Ecto neural progenitor cell (in vitro differentiated cells): ENCODE measurements around the gene DMPK.
A peak's percentile ranks its signal among the peaks of the same experiment; 100 is the strongest.
"Not testable (repeated sequence)": the region's sequence is repeated elsewhere in the genome, so short reads cannot be mapped to it uniquely, and the experiment has no call there.

ENCODE experiments used
- DNase-seq: peaks from one replicate; pipeline ENCODE4 v3.0.0-alpha.2; 2018; ENCODE audit warnings: low spot score

The DMPK gene

GRCh38 chr19:45815481-45816216, 33.4 kb upstream of the DMPK start:
- peak; percentile 80 for DNase-seq

DNA sequence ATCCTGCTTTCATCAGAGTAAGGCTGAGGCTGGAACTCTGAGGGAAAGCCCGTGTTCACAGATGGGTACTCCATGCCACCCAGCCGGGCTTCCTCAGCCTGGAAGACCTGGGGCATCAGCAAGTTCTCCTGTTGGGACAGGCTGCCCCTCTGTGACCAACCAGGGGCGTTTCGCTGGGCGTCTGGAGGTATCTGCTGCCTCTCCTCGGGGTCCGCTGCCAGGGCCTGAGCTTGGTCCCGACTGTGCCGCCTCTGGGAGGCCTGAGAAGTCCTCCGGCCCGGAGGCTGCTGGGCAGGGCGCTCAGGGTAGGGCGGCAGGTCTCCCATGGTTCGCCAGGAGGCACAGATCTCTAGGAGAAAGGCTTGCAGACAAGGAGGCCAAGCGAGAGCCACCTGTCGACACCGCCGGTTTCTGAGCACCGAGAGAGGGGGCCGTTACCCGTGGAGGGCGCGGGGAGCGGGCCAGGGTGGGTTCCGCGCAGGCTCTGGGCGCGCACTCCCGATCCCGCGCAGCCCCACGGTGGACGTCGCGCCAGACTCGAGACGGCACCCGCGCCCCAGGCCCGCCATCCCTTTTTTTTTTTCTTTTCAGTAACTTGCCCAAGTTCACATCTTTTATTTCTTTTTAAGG, 32.7 kb upstream of the DMPK start, which contains the start of gene RSPH6A:
Gene RSPH6A, minus strand, starts transcription at position 458 of the 630 bp plus-strand sequence. Its CDS starts 132 bp downstream, at position 326.
- peak; percentile 52 for DNase-seq

- DNase-seq, result no peak
Observed at GRCh38 chr19:45814166-45814780, 32.0 kb upstream of the DMPK start.

DNA sequence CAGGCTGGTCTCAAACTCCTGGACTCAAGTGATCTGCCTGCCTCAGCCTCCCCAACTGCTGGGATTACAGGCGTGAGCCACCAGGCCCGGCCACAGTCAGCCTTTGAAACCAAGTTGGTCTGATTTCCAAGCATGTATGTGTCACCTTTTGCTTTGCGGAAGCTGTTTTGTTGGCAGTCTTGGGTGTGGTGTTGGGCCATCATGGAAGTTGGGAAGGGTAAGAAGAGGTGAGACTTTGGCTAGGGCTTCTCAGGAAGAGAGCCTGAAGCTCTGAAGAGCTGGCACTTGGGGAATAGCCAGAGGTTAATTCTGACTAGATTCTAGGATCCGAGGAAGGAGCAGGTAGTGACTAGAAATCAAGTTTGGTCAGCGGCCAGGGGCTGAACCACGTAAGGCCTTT, 30.0 kb upstream of the DMPK start:
- no peak for DNase-seq

GRCh38 chr19:45809643-45810159, 27.4 kb upstream of the DMPK start:
- no peak for DNase-seq

- no peak for DNase-seq
Observed at GRCh38 chr19:45805719-45806118, 23.4 kb upstream of the DMPK start.

GRCh38 chr19:45804959-45805230, 22.6 kb upstream of the DMPK start:
- no peak for DNase-seq

DNA sequence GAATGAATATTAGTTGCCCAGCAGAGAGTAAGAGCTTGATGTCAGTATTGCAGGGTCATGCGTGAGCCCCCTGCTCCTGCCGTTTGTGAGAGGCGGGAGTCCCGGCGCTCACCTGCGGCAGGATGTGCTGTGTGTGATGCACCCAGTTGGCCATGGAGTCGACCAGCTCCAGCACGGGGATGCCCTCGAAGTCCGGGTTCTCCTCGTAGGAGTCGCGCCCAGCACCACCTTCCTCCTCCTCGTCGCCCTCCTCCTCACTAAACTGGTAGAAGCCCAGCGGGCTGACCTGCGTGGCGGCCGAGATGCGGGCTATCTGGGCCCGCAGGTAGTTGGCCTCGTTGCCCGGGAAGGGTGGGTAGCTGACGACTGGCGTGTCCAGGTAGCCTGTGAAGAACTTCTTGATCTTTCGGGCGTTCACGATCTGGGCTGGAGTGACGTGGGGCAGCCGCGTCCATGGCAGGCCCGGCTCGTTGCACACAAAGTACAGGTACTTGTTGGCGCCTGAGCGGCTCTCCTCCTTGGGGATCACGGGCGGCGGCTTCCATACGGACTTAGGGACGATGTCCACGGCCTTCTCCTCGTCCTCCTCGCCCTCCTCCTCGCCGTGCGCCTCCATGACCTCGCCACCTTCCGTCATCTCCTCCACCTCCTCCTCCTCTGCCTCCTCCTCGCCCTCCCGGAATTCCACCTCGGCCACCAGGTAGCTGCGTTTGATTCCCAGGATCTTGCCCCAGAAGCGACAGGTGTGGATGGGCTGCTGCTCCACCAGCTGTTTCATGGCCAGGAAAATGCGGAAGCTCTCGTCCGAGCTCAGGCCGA, 22.1 kb upstream of the DMPK start:
- no peak for DNase-seq

GRCh38 chr19:45801603-45802175, 19.4 kb upstream of the DMPK start:
- DNase-seq, result no peak

DNA sequence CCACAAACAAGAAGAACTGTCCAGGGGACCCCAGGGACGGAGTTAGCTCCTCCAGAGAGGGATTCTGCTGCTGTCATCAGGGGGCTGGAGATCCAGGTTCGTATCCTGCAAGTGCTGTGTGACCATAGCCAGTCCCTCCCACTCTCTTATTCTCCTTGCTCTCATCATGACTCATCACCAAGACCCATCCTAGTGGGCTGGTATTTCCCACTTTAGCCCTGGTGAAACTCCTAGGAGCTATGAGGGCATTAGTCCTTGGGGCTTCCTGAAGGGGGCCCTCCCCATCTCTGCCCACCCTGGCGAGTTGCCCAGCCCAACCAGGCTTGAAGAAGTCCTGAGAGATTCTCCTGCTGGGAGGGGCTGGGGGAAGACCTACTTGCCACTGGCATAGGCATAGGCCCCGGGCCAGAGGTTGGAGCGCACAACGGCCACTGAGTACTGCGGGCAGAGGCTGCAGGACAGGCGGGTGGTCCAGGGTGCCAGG, 17.8 kb upstream of the DMPK start:
- DNase-seq, result no peak

GRCh38 chr19:45799541-45799940, 17.3 kb upstream of the DMPK start:
- DNase-seq, result not testable (repeated sequence)

DNA sequence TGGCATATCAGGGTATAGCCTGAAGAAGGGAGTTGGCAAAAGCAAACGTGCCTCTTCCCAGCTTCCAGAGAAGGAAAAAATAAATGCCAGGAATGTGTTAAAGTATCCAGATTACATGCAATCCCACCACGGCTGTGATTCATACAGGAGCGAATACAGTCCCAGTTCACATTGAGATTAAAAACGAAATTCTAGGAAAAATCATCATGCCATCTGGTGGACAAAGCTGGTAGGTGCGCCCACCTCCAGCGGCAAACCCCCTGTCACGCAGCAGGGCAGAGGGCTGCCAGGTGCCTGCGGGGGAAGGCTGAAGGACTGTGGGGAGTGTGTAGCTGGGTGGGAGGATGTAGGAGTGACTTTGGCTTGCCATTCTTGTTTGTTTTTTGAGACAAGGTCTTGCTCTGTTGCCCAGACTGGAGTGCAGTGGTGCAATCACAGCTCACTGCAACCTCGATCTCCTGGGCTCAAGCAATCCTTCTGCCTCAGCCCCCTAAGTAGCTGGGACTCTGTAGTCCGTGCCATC, 16.8 kb upstream of the DMPK start:
- no peak for DNase-seq

GRCh38 chr19:45794627-45795026, 12.3 kb upstream of the DMPK start:
- no peak for DNase-seq

DNA sequence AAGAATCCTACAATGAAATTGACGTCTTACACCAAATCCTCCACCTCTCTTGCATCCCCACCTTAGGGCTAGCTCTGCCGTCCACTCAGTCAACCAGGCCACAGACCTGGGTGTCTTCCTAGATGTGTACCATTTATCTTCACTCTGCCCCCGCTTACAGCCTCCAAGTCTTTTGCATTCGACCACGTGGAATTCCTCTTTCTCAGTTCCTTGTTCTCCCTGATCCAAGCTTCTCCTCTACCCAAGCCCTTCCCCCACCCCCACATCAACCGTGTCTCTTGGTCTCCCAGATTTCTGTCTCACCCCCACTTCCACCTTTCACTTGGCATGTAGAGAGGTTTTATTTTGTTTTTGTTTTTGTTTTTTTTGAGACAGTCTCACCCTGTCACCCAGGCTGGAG, 11.6 kb upstream of the DMPK start:
- no peak for DNase-seq

DNA sequence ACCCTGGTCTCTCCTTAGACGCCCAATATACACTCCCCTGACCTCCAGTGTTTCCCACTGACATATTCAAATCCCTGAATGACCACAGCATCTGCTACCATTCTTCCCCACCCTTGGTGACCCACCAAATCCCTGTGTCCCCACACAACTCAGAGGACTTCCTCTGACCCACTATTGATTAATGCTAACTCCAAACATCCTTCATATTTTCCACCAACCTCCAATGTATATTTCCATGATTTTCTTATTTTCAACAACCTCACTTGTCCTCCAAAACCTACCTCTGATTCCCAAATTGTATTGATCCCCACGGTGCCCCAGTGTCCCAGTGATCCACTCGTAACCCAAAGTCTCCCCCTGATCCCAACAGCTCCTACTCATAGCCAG, 10.9 kb upstream of the DMPK start:
- DNase-seq, result no peak

- DNase-seq, result peak; percentile 100
Observed at GRCh38 chr19:45792470-45793177, 10.3 kb upstream of the DMPK start, which contains the start of gene DMWD. DMWD (minus strand) TSS chr19:45792845; CDS start chr19:45792756, 89 bp downstream.

DNA sequence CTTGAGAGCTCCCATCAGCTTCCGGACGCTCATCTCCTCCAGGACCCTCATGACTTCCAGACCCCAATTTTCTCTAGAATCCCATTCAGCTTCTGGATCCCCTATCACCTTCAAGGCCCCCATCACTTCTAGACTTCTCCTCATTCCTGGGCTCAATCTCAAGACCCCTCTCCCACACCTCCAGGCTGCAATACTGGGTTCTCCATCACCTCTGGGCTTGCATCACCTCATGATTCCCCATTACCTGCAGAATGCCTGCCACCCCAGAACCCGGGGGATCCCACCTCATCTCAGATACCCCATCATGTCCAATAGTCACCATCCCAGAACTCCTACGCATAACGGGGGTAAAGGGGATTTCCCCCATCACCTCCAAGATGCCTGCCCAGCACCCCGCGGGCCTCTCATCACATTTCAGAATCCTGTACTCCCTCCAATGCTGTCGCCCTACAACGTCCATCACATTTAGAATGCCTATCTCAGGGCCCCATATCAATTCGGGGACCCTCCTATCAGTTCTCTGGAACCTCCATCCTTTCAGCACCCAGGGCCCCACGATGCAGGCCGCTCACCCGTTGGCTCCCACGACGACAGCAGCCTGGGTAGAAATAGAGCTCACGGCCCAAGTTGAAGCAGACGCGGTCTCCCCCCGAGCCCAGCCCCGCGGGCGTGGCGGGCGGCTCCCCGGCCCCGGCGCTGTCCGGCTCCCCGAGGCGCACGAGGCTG, 9.6 kb upstream of the DMPK start:
- peak; percentile 46 for DNase-seq

- DNase-seq, result no peak
Observed at GRCh38 chr19:45790942-45791341, 8.7 kb upstream of the DMPK start.

GRCh38 chr19:45789035-45789786, 6.9 kb upstream of the DMPK start:
- no peak for DNase-seq

- no peak for DNase-seq
Observed at GRCh38 chr19:45786533-45786894, 4.2 kb upstream of the DMPK start.
